ENCODE measurements around the gene IGFL4.

Gene IGFL4

DNA sequence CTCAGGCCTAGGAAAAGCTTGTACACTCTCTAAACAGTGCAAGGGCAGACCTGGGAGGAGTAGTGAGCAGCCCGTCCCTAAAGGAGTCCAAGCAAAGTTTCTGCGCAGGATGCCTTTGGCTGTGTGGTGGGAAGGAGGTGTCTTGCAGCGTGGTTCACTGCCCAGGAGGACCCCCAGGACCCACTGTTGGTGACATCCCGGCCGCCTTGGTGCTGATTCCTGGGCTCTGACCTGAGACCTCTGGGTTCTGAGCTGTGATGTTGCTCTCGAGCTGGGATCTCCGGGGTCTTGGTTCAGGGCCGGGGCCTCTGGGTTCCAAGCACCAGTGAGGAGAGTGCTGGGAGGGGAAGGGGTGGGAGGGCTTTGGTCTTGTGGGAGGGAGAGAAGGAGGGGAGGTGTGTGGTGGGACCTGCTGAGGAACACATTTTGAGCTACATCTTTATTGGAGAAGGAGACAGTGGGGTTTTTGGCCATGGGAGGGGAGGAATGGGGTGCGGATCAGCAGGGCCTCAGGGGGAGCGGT lies 22.0 kb downstream of the IGFL4 start:
- DNase-seq = no peak

GRCh38 chr19:46017874-46018675 lies 22.7 kb downstream of the IGFL4 start:
- no peak for DNase-seq

GRCh38 chr19:46017095-46017429 lies 23.7 kb downstream of the IGFL4 start:
- DNase-seq = no peak

- DNase-seq = peak; percentile 88
These were observed 24.2 kb downstream of the IGFL4 start for GRCh38 chr19:46016426-46017094.

GRCh38 chr19:46015687-46016425 lies 24.9 kb downstream of the IGFL4 start:
- DNase-seq = no peak

DNA sequence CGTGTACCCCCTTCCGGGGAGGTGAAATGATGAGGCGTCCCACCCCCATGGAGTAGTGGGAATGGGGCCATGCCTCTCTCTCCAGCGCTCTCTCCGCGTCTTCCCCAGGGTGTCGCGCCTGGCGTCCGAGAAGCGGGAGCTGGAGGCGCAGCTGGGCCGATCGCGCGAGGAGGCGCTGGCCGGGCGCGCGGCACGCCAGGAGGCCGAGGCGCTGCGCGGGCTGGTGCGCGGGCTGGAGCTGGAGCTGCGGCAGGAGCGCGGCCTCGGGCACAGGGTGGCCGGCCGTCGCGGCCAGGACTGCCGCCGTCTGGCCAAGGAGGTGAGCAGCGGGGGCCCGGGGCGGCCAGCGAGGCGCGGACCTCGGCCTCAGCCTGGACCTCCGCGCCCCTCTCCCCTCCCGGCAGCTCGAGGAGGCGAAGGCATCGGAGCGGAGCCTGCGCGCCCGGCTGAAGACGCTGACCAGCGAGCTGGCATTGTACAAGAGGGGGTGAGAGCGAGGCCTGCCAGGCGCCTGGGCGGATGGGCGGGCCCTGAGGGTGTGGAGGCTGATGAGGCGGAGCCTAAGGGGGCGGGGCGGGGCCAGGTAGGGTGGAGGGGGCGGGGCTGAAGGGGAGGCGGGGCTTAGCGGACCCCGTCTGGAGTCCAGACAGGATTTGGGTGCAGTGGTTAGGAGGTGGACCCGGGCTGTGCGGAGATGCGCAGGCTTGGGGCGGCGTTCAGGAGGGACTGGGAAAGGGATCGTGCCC lies 25.7 kb downstream of the IGFL4 start:
- peak; percentile 56 for DNase-seq

- DNase-seq = no peak
These were observed 26.3 kb downstream of the IGFL4 start for GRCh38 chr19:46014534-46014933.

DNA sequence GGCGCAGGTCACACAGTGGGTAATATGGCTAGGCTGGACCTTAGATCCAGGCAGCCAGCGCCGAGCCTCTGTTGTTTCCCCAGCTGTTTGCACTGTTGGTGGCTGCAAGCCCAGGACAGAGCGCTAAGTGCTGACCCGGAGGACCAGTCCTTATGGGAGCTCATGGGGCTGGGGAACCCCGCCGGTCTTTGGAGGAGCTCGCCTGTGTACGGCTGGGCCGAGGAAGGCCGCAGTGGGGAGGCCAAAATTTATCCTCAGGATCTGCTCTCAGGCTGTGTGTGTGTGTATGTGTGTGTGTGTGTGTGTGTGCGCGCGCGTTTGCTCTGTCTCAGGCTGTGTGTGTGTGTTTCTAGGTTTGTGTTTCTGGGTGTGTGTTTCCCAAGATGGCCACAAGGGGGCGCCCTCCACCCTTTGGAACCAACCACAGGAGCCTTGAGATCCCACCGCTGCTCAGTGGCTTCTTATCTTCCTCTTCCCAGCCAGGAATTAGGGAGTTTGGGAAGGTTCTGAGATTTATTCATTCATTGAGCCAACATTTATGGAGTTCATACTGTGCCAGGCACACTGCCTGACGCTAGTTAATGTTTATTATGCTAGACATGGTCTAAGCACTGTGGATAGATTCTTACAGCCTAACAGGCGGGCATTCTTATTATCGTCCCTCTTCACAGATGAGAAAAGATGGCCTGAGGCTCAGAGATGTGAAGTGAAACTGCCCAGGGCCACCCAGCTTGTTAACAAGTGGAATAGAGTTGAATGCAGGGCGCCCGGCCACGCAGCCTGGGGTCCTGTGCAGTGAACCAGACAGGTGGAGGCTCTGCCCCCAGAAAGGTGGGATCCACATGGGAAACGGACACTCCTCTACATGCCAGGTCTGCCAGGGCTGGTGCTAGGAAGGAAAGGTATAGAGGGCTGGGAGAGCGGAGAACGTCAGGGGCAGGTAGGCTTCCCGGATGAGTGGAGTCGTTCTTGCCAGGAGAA lies 31.0 kb downstream of the IGFL4 start:
- peak; percentile 67 for DNase-seq

DNA sequence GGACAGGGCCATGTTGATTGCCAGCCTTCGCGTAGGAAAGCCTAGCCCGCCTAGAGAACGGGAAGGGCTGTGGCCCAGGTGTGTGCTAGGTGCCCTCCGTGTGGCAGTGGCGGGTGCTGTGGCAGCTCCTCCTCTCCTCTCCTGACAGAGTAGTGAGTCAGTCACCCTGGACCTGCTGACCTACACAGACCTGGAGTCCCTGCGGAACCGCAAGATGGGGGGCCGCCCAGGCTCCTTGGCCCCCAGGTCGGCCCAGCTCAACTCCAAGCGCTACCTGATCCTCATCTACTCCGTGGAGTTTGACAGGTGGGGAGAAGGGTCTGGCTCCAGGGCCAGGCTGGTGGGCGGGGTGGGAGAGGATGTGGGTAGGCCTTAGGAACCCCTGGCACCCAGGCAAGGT lies 34.4 kb downstream of the IGFL4 start:
- DNase-seq = no peak

DNA sequence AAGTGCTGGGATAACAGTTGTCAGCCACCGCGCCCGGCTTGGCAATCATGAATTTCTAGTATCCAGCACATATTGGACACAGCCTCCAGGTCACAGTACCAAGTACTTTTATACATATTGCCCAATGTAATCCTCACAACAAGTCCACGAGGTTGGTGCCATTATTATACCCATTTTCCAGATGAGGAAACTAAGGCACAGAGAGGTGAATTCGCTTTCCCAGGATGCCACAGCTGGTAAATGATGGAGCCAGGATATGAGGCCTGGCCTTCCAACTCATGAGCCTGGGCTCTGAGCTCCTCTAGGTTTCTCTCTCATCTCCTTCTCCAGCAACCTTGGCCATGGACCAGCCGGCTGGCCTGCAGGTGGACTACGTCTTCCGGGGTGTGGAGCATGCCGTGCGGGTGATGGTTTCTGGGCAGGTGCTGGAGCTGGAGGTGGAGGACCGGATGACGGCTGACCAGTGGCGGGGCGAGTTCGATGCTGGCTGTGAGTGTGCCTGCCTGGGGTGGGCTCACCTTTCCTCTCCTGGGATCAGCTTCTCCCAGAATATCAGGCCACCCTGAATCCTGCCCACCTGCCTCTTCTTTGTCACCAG lies 38.0 kb downstream of the IGFL4 start:
- DNase-seq = no peak

GRCh38 chr19:46000491-46001246 lies 40.1 kb downstream of the IGFL4 start:
- no peak for DNase-seq

- DNase-seq = peak; percentile 59
These were observed 41.1 kb downstream of the IGFL4 start for GRCh38 chr19:45999653-46000121.

- DNase-seq = no peak
These were observed 42.0 kb downstream of the IGFL4 start for GRCh38 chr19:45998834-45999233.

- no peak for DNase-seq
These were observed 43.9 kb downstream of the IGFL4 start for GRCh38 chr19:45996933-45997332.

- DNase-seq = no peak
These were observed 45.0 kb downstream of the IGFL4 start for GRCh38 chr19:45995715-45996385.

- peak; percentile 100 for DNase-seq
These were observed 45.6 kb downstream of the IGFL4 start, which contains the start of gene CCDC61 for GRCh38 chr19:45994998-45995714. TSS of gene CCDC61 (plus strand) at chr19:45995467. CDS start at chr19:46003019, 7,552 bp downstream.

- peak; percentile 7 for DNase-seq
These were observed 46.3 kb downstream of the IGFL4 start for GRCh38 chr19:45994456-45994997.

DNA sequence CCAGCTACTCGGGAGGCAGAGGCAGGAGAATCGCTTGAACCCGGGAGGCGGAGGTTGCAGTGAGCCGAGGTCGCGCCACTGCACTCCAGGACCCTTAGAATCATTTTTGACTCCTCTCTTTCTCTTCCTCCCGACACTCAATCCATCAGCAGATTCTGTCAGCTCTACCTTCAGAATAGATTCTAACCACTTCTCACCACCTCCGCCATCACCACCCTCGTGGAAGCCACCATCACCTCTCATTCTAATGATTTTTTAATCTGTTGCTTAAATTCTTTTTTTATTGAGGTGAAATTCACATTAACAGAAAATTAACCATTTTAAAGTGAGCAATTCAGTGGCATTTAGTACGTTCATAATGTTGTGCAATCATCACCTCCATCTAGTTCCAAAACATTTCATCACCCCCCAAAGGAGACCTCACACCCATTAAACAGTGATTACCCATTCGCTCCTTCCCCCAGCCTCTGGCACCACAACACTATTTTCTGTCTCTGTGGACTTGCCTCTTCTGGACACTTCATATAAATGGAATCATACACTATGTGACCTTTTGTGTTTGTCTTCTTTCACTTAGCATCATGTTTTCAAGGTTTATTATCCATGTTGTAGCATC lies 50.6 kb downstream of the IGFL4 start:
- no peak for DNase-seq

Data from suppressor macrophage treated with lipopolysaccharide for 4 hours (primary cell).